GM19043 (cell line): ENCODE results near the gene CRYM.
"Not testable (repeated sequence)": the region's sequence is repeated elsewhere in the genome, so short reads cannot be mapped to it uniquely, and the experiment has no call there.

ENCODE experiments used
- ATAC-seq: cut with Tn5 transposase; IDR thresholded peaks from one replicate; pipeline ENCODE4 v1.9.1; 2021; ENCODE audit warnings: low read depth; ENCODE audit not compliant: unreplicated experiment

Gene CRYM

GRCh38 chr16:21281698-21282389, 3.8 kb upstream of the CRYM start:
- ATAC-seq: no peak

GRCh38 chr16:21279501-21279900, 1.4 kb upstream of the CRYM start:
- no peak for ATAC-seq

DNA sequence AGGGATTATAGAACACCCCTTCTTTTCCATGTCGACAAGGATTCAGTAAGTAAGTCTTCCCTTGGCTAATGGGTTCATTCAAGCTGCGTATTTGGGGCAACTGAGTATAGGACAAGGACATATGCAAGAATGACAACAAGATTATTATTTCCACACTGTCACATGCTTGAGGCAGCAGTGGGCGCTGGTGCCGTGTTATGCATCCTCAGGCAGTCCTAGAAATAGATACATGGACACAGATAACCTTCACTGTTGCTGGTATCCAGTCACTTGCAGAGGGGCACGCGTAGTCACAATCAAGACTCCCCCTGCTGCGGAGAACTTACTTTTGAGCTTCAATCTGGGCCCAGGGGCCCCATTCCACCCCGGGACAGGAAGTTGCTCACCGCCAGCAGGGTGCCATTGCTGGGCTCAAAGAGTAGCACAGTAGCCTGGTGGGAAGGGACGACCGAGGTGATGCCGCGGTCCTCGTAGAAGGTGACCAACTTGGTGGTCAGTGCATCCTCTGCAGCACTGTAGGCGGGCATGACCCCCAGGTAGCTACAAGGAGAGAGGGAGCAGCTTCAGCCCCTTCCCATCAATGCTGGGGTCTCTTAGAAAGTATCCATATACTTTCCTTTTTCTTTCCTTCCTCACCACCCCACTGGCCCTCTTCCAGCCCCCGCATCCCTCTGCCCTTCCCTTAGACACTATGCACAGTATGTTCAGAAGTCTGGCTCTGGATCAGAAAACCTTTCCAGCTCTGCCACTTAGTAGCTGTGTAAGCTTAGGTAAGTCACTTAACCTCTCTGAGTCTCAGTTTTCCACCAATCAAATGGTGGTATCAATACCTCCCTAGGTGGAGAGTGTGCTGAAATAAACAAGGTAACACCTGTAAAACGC, 804 bp downstream of the CRYM start:
- no peak for ATAC-seq

- no peak for ATAC-seq
Measured at GRCh38 chr16:21276090-21276489, 2.0 kb downstream of the CRYM start.

DNA sequence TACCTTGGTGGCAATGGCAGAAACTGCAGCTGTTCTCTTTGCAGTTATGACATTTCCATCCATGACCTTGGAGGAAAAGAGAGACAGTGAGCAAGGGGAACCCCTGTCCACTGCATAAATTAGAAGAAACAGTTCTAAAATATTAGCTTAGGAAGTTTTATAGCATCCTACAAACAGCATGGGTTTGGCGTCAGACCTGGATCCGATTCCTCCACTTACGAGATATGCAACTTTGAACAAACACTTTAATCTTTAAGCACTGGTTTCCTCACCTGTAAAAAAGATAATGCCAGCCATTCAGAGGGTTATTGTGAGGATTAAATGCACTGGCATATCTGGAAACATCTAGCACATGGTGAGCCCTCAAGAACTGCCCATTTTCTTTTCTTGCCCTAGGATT, 2.6 kb downstream of the CRYM start:
- no peak for ATAC-seq

- no peak for ATAC-seq
Measured at GRCh38 chr16:21274172-21274726, 3.8 kb downstream of the CRYM start.

DNA sequence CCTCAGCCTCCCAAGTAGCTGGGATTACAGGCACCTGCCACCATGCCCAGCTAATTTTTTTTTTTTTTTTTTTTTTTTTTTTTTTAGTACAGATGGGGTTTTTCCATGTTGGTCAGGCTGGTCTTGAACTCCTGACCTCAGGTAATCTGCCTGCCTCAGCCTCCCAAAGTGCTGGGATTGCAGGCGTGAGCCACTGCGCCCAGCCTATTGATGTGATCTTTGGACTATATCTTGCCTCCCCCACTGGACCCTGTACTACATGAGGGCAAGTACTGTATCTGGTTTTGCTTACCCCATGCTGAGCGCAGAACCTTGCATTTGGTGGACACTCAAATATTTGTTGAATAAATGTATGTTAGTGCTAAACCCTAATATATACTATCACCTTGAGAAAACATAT, 5.3 kb downstream of the CRYM start:
- ATAC-seq: not testable (repeated sequence)

DNA sequence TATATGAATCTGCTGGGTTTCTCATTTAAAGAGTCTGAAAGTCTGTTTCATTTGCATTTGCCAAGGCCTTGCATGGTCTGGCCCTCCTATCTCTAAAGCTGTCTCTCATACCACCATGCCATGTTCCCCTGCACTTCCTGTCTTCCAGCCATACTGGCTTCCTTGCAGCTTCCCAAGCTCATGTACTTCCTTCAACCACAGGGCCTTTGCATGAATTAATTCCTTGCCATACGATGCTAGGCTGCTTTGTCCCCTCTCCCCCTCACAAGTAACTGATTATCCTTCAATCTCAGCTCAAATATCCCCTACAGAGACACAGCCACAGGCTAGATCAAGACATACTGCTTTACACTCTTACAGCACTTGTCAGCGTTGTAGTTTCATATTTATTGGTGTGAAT, 5.8 kb downstream of the CRYM start:
- ATAC-seq: no peak

DNA sequence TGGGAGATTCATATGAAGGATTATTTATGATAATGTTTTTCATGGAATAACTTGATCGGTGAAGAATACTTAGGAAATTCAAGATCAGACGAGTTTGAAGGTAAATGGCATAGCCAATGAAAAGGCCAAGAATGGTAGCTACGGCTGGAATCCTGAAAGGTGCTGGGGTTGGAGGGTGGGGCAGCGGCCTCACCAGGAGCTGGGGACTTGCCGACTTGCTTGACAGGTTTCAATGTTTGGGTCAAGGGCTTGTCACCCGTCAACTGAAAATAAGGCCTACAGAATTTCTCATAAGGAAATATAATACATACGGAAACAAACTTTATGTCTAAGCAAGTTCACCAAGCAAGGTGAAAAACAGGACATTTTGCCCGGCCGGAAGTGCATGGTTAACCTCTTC, 9.9 kb downstream of the CRYM start:
- ATAC-seq: no peak

GRCh38 chr16:21267298-21267697, 10.8 kb downstream of the CRYM start:
- ATAC-seq: no peak

DNA sequence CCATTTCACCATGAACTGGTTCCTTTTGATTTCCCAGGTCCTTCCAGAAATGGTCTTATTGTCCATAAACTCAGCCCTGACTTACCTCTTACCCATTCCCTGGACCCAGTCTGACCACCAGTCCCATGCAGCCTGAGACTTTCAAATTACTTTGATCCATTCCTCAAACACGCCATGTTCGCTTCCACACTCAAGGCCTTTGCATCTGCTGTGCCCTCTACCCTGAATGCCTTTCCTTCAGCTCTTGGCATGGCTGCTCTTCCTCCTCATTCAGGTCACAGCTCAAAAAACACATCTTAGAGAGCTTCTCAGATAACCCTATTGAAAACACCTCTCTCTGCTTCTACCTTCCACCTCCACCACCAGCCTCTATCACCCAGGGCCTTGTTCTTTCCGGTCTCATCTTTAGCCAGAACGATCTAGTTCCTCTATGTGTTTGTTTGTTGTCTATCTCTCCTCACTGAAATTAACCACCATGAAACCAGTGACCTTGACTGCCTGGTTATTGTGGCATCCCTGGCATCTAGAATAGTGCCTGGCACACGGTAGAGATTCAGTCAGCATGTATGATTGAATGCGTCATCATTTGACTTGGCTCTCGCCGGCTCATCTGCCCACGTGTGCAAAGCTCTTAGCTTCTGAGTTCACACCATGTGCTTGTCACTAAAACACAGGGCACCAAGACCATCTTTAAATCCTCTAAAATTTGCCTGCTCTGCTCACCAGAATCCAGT, 12.8 kb downstream of the CRYM start:
- ATAC-seq: no peak

GRCh38 chr16:21264571-21265036, 13.5 kb downstream of the CRYM start:
- no peak for ATAC-seq

- ATAC-seq: peak; percentile 73
Measured at GRCh38 chr16:21263640-21264570, 14.2 kb downstream of the CRYM start.

- ATAC-seq: no peak
Measured at GRCh38 chr16:21262779-21263639, 15.1 kb downstream of the CRYM start.

DNA sequence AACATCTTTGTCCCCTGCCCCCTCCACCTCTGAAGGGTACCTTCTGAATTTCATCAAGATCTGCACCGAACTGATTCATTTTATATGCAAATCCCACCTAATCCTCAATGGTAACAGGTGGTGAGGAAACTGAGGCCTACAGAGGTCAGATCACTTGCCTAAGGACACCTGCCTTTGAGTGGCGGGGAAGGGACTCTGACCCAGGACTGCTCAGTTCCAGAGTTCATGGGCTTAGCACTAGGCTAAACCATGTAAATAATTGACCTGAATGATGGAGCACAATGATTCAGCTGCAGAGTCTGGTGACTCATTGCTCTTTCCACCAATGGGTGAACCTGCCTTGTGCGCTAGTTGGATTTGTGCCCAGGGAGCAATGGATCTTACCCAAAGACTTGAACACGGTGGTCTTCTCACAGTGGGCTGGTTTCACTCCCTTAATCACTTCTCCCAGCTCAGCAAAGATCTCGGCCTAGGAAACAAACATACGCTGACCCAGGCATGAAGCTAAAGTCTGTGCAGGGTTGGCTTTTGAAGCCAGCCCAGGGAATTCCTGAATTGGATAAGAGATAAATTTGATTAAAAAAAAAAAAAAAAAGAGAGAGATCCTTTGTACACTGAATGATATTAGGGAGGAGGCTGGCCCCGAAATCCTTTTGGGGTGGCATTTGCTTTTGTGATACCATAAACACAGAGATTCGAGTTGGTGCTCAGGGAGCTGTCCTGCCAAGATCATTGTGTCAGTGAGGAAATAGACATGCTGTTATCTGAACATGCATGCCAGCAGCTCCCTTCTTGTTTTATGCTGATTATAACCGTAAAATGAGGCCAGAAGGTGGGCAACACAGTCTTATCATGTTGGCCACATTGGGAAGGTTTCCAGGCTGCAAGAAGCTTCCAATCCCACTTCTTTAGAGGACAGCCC, 17.0 kb downstream of the CRYM start:
- no peak for ATAC-seq

GRCh38 chr16:21257284-21257683, 20.8 kb downstream of the CRYM start:
- no peak for ATAC-seq

DNA sequence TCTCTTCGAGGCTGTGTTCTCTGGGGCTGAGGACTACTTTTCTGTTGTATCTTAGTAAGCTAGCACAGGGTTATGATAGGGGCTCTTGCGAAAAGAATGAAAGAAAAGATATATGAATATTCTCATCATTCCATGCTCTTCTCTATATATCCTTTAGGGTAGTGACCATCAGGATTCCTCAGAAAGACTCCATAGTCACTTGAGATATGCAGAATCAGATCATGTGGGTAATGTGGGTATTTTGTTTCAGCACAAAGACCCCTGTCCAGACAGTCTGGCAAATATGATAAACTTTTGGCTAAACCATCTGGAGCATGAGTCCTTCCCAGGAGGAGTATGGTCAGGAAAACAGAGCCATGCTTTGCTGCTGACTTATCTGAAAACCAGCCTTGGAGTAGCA, 21.5 kb downstream of the CRYM start:
- ATAC-seq: no peak

DNA sequence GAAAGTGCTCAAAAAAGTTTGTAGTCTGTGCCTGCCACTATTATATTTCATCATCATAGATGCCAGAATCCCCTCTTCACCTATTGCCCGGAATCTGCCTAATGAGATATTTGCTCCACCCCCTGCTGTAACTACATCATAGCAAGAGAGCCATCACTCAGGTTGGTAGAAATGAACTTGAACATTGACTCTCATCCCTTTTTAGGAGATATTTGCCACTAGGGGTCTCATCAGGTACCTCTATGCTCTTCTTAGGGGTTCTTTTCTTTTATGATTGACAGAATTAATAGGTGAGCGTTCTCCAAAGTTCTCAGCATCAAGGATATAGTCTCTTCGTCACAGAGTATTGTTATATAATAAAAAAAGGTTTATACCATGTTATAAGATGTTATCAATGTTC, 24.6 kb downstream of the CRYM start:
- no peak for ATAC-seq
